Hepatocyte (in vitro differentiated cells): ENCODE results near the gene ZNF699. TPM values are rescaled to one million over a fixed set of nuclear protein-coding genes. Genes with fewer than 3 reads are reported as not detected.
A peak's percentile ranks its signal among the peaks of the same experiment; 100 is the strongest.

Experiments
- DNase-seq: peaks from one replicate; pipeline ENCODE4 v3.0.0-alpha.2; 2016; ENCODE audit warnings: low spot score
- H2AFZ ChIP-seq: fragments of 200-600 bp; sonication (generic); 2 replicates; pipeline ENCODE4 v1.6.0; 2016; ENCODE audit warnings: antibody characterized with exemption, mild to moderate bottlenecking
- H3K27ac ChIP-seq: fragments of 200-600 bp; sonication (generic); 2 replicates; pipeline ENCODE4 v1.5.1; 2016; ENCODE audit warnings: mild to moderate bottlenecking
- H3K27me3 ChIP-seq: fragments of 200-600 bp; sonication (generic); 2 replicates; pipeline ENCODE4 v1.6.1; 2016
- H3K36me3 ChIP-seq: fragments of 200-600 bp; sonication (generic); replicated peaks from 2 replicates; pipeline ENCODE4 v1.5.1; 2016; ENCODE audit warnings: low read depth; ENCODE audit not compliant: insufficient read depth
- H3K4me1 ChIP-seq: fragments of 200-600 bp; sonication (generic); 2 replicates; pipeline ENCODE4 v1.5.1; 2016; ENCODE audit warnings: mild to moderate bottlenecking, moderate library complexity; ENCODE audit not compliant: insufficient read depth
- H3K4me2 ChIP-seq: fragments of 200-600 bp; sonication (generic); 2 replicates; pipeline ENCODE4 v1.6.0; 2016
- H3K4me3 ChIP-seq: fragments of 200-600 bp; sonication (generic); 2 replicates; pipeline ENCODE4 v1.5.1; 2016; ENCODE audit warnings: mild to moderate bottlenecking
- H3K79me2 ChIP-seq: fragments of 200-600 bp; sonication (generic); 2 replicates; pipeline ENCODE4 v1.6.0; 2017; ENCODE audit warnings: mild to moderate bottlenecking
- H3K9me2 ChIP-seq: fragments of 200-600 bp; sonication (generic); replicated peaks from 2 replicates; pipeline ENCODE4 v1.6.0; 2017; ENCODE audit warnings: mild to moderate bottlenecking; ENCODE audit not compliant: insufficient read depth
- H3K9me3 ChIP-seq: fragments of 200-600 bp; sonication (generic); 2 replicates; pipeline ENCODE4 v1.5.1; 2016; ENCODE audit warnings: low read depth, mild to moderate bottlenecking
- H4K20me1 ChIP-seq: fragments of 200-600 bp; sonication (generic); 2 replicates; pipeline ENCODE4 v1.6.0; 2016; ENCODE audit warnings: mild to moderate bottlenecking; ENCODE audit not compliant: insufficient read depth, poor library complexity, severe bottlenecking
- CTCF ChIP-seq: fragments of 200-600 bp; sonication (generic); IDR thresholded peaks from 2 replicates; pipeline ENCODE4 v1.5.1; 2016; ENCODE audit warnings: antibody characterized with exemption, mild to moderate bottlenecking; ENCODE audit not compliant: poor library complexity
- EZH2 ChIP-seq: fragments of 200-600 bp; sonication (generic); IDR thresholded peaks from 2 replicates; pipeline ENCODE4 v1.6.1; 2016; ENCODE audit warnings: antibody characterized with exemption, mild to moderate bottlenecking, borderline replicate concordance
- EZH2phosphoT487 ChIP-seq: fragments of 200-600 bp; sonication (generic); IDR thresholded peaks from one replicate; pipeline ENCODE4 v1.6.1; 2018; ENCODE audit warnings: antibody characterized with exemption, mild to moderate bottlenecking, low read depth, moderate library complexity; ENCODE audit not compliant: unreplicated experiment, severe bottlenecking
- WGBS: methylation state at CpG from one replicate; pipeline ENCODE4 v1.1.6; 2016; ENCODE audit warnings: low lambda C conversion rate; ENCODE audit errors: missing lambda C conversion rate; 5-methylcytosine and 5-hydroxymethylcytosine counted together
- polyA plus RNA-seq: library from polyadenylated mRNA; unstranded; fragments of >200 nt; fragmentation: Nextera tagmentation; extraction: Ambion mirVana; gene quantifications from 2 replicates; pipeline ENCODE4 v1.2.1, GENCODE V29; 2016
- total RNA-seq: library from RNA; depleted of rRNA; stranded (reverse); fragments of >200 nt; gene quantifications from 2 replicates; pipeline ENCODE4 v1.2.3, GENCODE V29; 2014

Gene ZNF699
- total and polyA plus RNA-seq, 2 experiments from 2014 or later = 0.94 to 8.0 TPM

DNA sequence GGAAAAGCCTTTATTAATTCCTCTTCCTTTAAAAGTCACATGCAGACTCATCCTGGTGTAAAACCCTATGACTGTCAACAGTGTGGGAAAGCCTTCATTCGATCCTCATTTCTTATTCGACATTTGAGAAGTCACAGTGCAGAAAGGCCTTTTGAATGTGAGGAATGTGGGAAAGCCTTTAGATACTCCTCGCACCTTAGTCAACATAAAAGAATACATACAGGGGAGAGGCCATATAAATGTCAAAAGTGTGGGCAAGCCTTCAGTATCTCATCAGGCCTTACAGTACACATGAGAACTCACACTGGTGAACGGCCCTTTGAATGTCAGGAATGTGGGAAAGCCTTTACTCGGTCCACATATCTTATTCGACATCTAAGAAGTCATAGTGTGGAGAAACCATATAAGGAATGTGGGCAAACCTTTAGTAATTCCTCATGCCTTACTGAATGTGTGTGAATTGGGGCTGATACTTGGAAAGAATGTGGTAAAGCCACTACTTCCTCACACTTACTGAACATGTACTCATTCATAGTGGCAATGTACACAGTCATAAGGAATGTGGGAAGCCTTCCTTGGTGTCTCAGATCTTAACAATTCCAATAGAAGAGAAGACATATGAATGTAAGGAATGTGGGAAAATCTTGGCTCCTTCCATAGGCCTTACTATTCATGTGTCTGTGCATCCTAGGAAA, 33.1 kb upstream of the ZNF699 start:
- TF ChIP-seq EZH2phosphoT487 (no peak), EZH2 (no peak), CTCF (no peak)
- H3K4me3 ChIP-seq = no peak overlapping the region
- no peak for DNase-seq
- peaks cover 78% of the 10 kb centered on the region for H3K9me3 ChIP-seq
- H4K20me1 ChIP-seq = no peaks in the 10 kb centered on the region
- peaks cover 29% of the 10 kb centered on the region for H3K36me3 ChIP-seq
- no peaks in the 10 kb centered on the region for H3K27me3 ChIP-seq
- no peaks in the 10 kb centered on the region for H3K9me2 ChIP-seq
- H3K4me1 ChIP-seq = no peaks in the 10 kb centered on the region
- no peaks in the 10 kb centered on the region for H3K79me2 ChIP-seq
- H2AFZ ChIP-seq = no peak overlapping the region
- over 99% methylated on average over 6 of the region's 6 CpGs for WGBS
- no peak overlapping the region for H3K4me2 ChIP-seq
- H3K27ac ChIP-seq = no peak overlapping the region

DNA sequence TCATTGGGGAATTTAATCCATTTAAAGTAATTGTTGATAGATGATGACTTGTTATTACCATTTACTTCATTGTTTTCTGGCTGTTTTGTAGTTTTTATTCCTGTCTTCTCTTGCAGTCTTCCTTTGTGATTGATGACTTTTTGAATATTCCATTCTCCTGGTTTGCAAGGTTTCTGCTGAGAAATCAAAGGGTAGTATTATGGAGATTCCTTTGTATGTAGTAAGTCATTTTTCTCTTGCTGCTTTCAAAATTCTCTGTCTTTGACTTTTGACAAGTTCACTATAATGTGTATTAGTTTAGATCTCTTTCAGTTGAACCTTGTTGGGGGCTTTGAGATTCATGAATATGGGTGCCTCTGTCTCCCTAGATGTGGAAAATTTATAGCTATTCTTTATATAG, 20.4 kb upstream of the ZNF699 start:
- Histone ChIP-seq H2AFZ (no peak overlapping the region), H4K20me1 (no peaks in the 10 kb centered on the region), H3K9me2 (no peaks in the 10 kb centered on the region), H3K79me2 (peaks cover 81% of the 10 kb centered on the region), H3K4me2 (no peak overlapping the region), H3K27ac (no peak overlapping the region), H3K27me3 (no peaks in the 10 kb centered on the region), H3K4me3 (no peak overlapping the region), H3K4me1 (no peaks in the 10 kb centered on the region), H3K36me3 (peaks cover 10% of the 10 kb centered on the region), H3K9me3 (peaks cover 68% of the 10 kb centered on the region)
- no peak for DNase-seq
- TF ChIP-seq EZH2 = no peak
- no peak for TF ChIP-seq CTCF
- TF ChIP-seq EZH2phosphoT487 = no peak

GRCh38 chr19:9324584-9324962, 14.9 kb upstream of the ZNF699 start:
- WGBS = 66% methylated on average over 9 of the region's 9 CpGs
- peaks cover 24% of the 10 kb centered on the region for H3K9me3 ChIP-seq

More at GRCh38 chr19:9324584-9324962, 14.9 kb upstream of the ZNF699 start:
- H3K4me3 ChIP-seq = peak overlapping the region; percentile 53
- TF ChIP-seq EZH2phosphoT487 = no peak
- TF ChIP-seq CTCF = no peak
- TF ChIP-seq EZH2 = no peak
- H3K27ac ChIP-seq = peak overlapping the region; percentile 92
- H3K27me3 ChIP-seq = no peaks in the 10 kb centered on the region
- H3K4me2 ChIP-seq = peak overlapping the region; percentile 93
- H3K4me1 ChIP-seq = no peaks in the 10 kb centered on the region
- H2AFZ ChIP-seq = peak overlapping the region; percentile 80
- no peaks in the 10 kb centered on the region for H3K9me2 ChIP-seq
- H3K36me3 ChIP-seq = peaks cover 3% of the 10 kb centered on the region
- peaks cover 48% of the 10 kb centered on the region for H3K79me2 ChIP-seq
- DNase-seq = no peak
- H4K20me1 ChIP-seq = no peaks in the 10 kb centered on the region
